IMR-90 (cell line): Measurements from ENCODE around the gene ANO2. TPM values are rescaled to one million over a fixed set of nuclear protein-coding genes. Genes with fewer than 3 reads are reported as not detected.

ENCODE experiments used
- ATAC-seq: fragments of 200-7000 bp; cut with Tn5 transposase; 2 replicates; pipeline ENCODE4 v1.9.1; 2020; ENCODE audit warnings: low read depth, mild to moderate bottlenecking, moderate library complexity
- BruUV-seq: library from RNA; stranded (reverse); fragments of 400-500 nt; replicated peaks from 2 replicates; lab custom pipeline; 2021; lab: Mats Ljungman, UMichigan
- CTCF ChIA-PET: fragments of 300-600 bp; formaldehyde crosslinking; extraction: SDS; loops from one replicate; lab custom pipeline; 2021; ENCODE audit warnings: antibody characterized with exemption; lab: Yijun Ruan, JAX
- POLR2A ChIA-PET: fragments of 300-600 bp; sonication (Branson Sonifier 250); formaldehyde crosslinking; loops from one replicate; lab custom pipeline; 2022; ENCODE audit warnings: antibody characterized with exemption; ENCODE audit not compliant: unreplicated experiment; lab: Charles Lee
- DNase-seq: peaks from one replicate; pipeline ENCODE4 v3.0.0; 2013
- H2AFZ ChIP-seq: replicated peaks from 2 replicates; pipeline ENCODE3; 2013; ENCODE audit warnings: low read length, mild to moderate bottlenecking; ENCODE audit not compliant: poor library complexity
- H2AK5ac ChIP-seq: 2 replicates; pipeline ENCODE4 v1.6.1; 2013; ENCODE audit warnings: low read depth, low read length, inconsistent platforms
- H2AK9ac ChIP-seq: replicated peaks from 2 replicates; pipeline ENCODE3; 2013; ENCODE audit warnings: mild to moderate bottlenecking, low read depth, low read length, moderate library complexity; ENCODE audit not compliant: poor library complexity
- H2BK120ac ChIP-seq: 2 replicates; pipeline ENCODE4 v1.6.1; 2013; ENCODE audit warnings: low read depth, low read length, inconsistent platforms
- H2BK15ac ChIP-seq: 3 replicates; pipeline ENCODE4 v1.6.1; 2013; ENCODE audit warnings: low read depth, low read length, inconsistent platforms
- H2BK20ac ChIP-seq: 2 replicates; pipeline ENCODE4 v1.6.1; 2013; ENCODE audit warnings: low read depth, mild to moderate bottlenecking, inconsistent platforms, low read length, moderate library complexity
- H2BK5ac ChIP-seq: 2 replicates; pipeline ENCODE4 v1.6.1; 2013; ENCODE audit warnings: mild to moderate bottlenecking, low read depth, low read length, inconsistent platforms; ENCODE audit not compliant: poor library complexity, severe bottlenecking
- H3K14ac ChIP-seq: replicated peaks from 2 replicates; pipeline ENCODE4 v1.6.1; 2013; ENCODE audit warnings: low read depth, low read length, inconsistent platforms
- H3K18ac ChIP-seq: 2 replicates; pipeline ENCODE4 v1.6.1; 2013; ENCODE audit warnings: low read depth, low read length, control low read depth
- H3K23ac ChIP-seq: 2 replicates; pipeline ENCODE4 v1.6.1; 2013; ENCODE audit warnings: low read depth, low read length, inconsistent platforms
- H3K27ac ChIP-seq: 2 replicates; pipeline ENCODE4 v1.5.1; 2013; ENCODE audit warnings: mild to moderate bottlenecking, control low read depth, low read length; ENCODE audit not compliant: insufficient read depth
- H3K27me3 ChIP-seq: 2 replicates; pipeline ENCODE4 v1.6.1; 2013; ENCODE audit warnings: low read length; ENCODE audit not compliant: control insufficient read depth, insufficient read depth
- H3K36me3 ChIP-seq: 2 replicates; pipeline ENCODE4 v1.6.1; 2013; ENCODE audit warnings: low read length, mixed read lengths; ENCODE audit not compliant: control insufficient read depth, insufficient read depth
- H3K4ac ChIP-seq: 2 replicates; pipeline ENCODE4 v1.6.1; 2013; ENCODE audit warnings: low read depth, low read length, inconsistent platforms
- H3K4me1 ChIP-seq: 2 replicates; pipeline ENCODE4 v1.6.1; 2013; ENCODE audit warnings: low read length, mixed read lengths; ENCODE audit not compliant: control insufficient read depth, insufficient read depth
- H3K4me2 ChIP-seq: 2 replicates; pipeline ENCODE4 v1.6.1; 2013; ENCODE audit warnings: low read depth, mild to moderate bottlenecking, control low read depth, low read length, moderate library complexity
- H3K4me3 ChIP-seq: 2 replicates; pipeline ENCODE4 v1.5.1; 2013; ENCODE audit warnings: low read depth, mild to moderate bottlenecking, control low read depth, low read length, moderate library complexity; ENCODE audit not compliant: insufficient read depth
- H3K56ac ChIP-seq: 2 replicates; pipeline ENCODE4 v1.6.1; 2013; ENCODE audit warnings: low read length, inconsistent platforms; ENCODE audit not compliant: insufficient read depth; ENCODE audit errors: extremely low read depth
- H3K79me1 ChIP-seq, 2 experiments: 2 replicates each; pipeline ENCODE4 v1.6.1; 2013; ENCODE audit warnings: low read length in 2 of 2, inconsistent platforms in 1 of 2, low read depth in 1 of 2
- H3K9ac ChIP-seq: 2 replicates; pipeline ENCODE4 v1.6.1; 2013; ENCODE audit warnings: low read depth, low read length, control low read depth
- H3K9me1 ChIP-seq: 2 replicates; pipeline ENCODE4 v1.6.1; 2013; ENCODE audit warnings: low read length, inconsistent platforms; ENCODE audit not compliant: insufficient read depth
- H3K9me3 ChIP-seq: 2 replicates; pipeline ENCODE4 v1.6.1; 2013; ENCODE audit warnings: low read length; ENCODE audit not compliant: control insufficient read depth, insufficient read depth
- H4K20me1 ChIP-seq: 2 replicates; pipeline ENCODE4 v1.6.1; 2013; ENCODE audit warnings: low read length, inconsistent platforms; ENCODE audit not compliant: insufficient read depth
- H4K5ac ChIP-seq: 2 replicates; pipeline ENCODE4 v1.6.1; 2013; ENCODE audit warnings: mild to moderate bottlenecking, low read depth, low read length, control low read depth
- H4K8ac ChIP-seq, 2 experiments: 2 replicates each; pipeline ENCODE4 v1.6.1; 2013; ENCODE audit warnings: low read depth in 2 of 2, low read length in 2 of 2, control low read depth in 1 of 2, inconsistent platforms in 1 of 2
- H4K91ac ChIP-seq: 2 replicates; pipeline ENCODE4 v1.6.1; 2013; ENCODE audit warnings: low read depth, low read length, inconsistent platforms; ENCODE audit not compliant: insufficient read depth
- CEBPB ChIP-seq: IDR thresholded peaks from 2 replicates; pipeline ENCODE4 v1.6.1; 2012; ENCODE audit warnings: low read depth, low read length, improper control_type of control experiment
- WGBS, 2 experiments: methylation state at CpG; one replicate each; pipeline versions ENCODE4 v1.1.5 to v1.1.7; 2013; ENCODE audit warnings: missing lambda C conversion rate in 2 of 2; ENCODE audit not compliant: insufficient read length in 1 of 2; ENCODE audit errors: extremely low coverage in 2 of 2; 5-methylcytosine and 5-hydroxymethylcytosine counted together
- dilution Hi-C: fragments of 300-500 bp; cut with HindIII; formaldehyde crosslinking; loops from one replicate; pipeline ENCODE4 v1.14.3; 2018; ENCODE audit warnings: low sequenced_read_pairs; ENCODE audit not compliant: unreplicated experiment
- in situ Hi-C: fragments of 300-500 bp; cut with MboI; formaldehyde crosslinking; loops from 3 replicates; pipeline ENCODE4 v1.14.3; 2019; ENCODE audit warnings: low sequenced_read_pairs, inconsistent platforms, mixed read lengths
- intact Hi-C: fragments of 100-400 bp; cut with micrococcal nuclease; formaldehyde crosslinking; loops from 2 replicates; pipeline ENCODE4 v1.10.0; 2022
- polyA plus RNA-seq, 3 experiments: library from polyadenylated mRNA; depleted of rRNA; stranded (reverse); fragments of >200 nt; gene quantifications; 2 replicates each; pipeline ENCODE4 v1.2.3, GENCODE V29; 2012; ENCODE audit warnings: low replicate concordance in 1 of 3
- total RNA-seq: library from RNA; depleted of rRNA; stranded (reverse); fragments of >200 nt; gene quantifications from 2 replicates; pipeline ENCODE4 v1.2.3, GENCODE V29; 2012

Gene ANO2
- total and polyA plus RNA-seq, 2 of the 4 experiments (the other 2 are of a cell fraction) = 0.22 TPM; not detected in 1

GRCh38 chr12:5969156-5969973 is 24.3 kb upstream of the ANO2 start:
- no peaks in the 10 kb centered on the region for H3K36me3 ChIP-seq
- no peak overlapping the region for H2AFZ ChIP-seq
- no peak overlapping the region for H4K8ac ChIP-seq
- H3K27me3 ChIP-seq = peaks cover 55% of the 10 kb centered on the region
- no peak overlapping the region for H4K5ac ChIP-seq
- H2BK120ac ChIP-seq = no peak overlapping the region
- no peak overlapping the region for H2BK20ac ChIP-seq
- H2BK5ac ChIP-seq = no peak overlapping the region
- H2AK5ac ChIP-seq = no peak overlapping the region
- H3K9me1 ChIP-seq = no peaks in the 10 kb centered on the region
- intact Hi-C loops = loop anchor here (5.0 kb wide), 1 partner anchor 542 kb away; no protein-coding TSS in a partner anchor
- in situ Hi-C loops = no loop called here
- H3K9me3 ChIP-seq = no peaks in the 10 kb centered on the region
- H3K23ac ChIP-seq = no peak overlapping the region
- H3K27ac ChIP-seq = no peak overlapping the region
- H3K18ac ChIP-seq = no peak overlapping the region
- no peaks in the 10 kb centered on the region for H4K20me1 ChIP-seq
- H2BK15ac ChIP-seq = no peak overlapping the region
- dilution Hi-C loops = no loop called here
- no peak for DNase-seq
- no peak overlapping the region for H4K91ac ChIP-seq
- ChIA-PET POLR2A (no interaction called here), CTCF (no interaction called here)
- no peak overlapping the region for H3K4ac ChIP-seq
- no peak overlapping the region for H3K4me2 ChIP-seq
- WGBS, 2 experiments = 50% methylated on average over 7 of the region's 17 CpGs; no CpG with 5 or more reads in 1 of the 2 experiments
- no peak for ATAC-seq
- BruUV-seq = no TSS peak
- no peaks in the 10 kb centered on the region for H3K4me1 ChIP-seq
- no peak overlapping the region for H3K14ac ChIP-seq
- TF ChIP-seq CEBPB = no peak
- no peak overlapping the region for H3K9ac ChIP-seq
- no peak overlapping the region for H3K56ac ChIP-seq
- H3K4me3 ChIP-seq = no peak overlapping the region
- H2AK9ac ChIP-seq = peak overlapping the region; percentile 48
- H3K79me1 ChIP-seq = no peaks in the 10 kb centered on the region
